Hepatocyte (in vitro differentiated cells): ENCODE data around the gene NUP85. TPM values are rescaled to one million over a fixed set of nuclear protein-coding genes. Genes with fewer than 3 reads are reported as not detected.

Experiments used
- DNase-seq: peaks from one replicate; pipeline ENCODE4 v3.0.0-alpha.2; 2016; ENCODE audit warnings: low spot score
- H2AFZ ChIP-seq: fragments of 200-600 bp; sonication (generic); 2 replicates; pipeline ENCODE4 v1.6.0; 2016; ENCODE audit warnings: antibody characterized with exemption, mild to moderate bottlenecking
- H3K27ac ChIP-seq: fragments of 200-600 bp; sonication (generic); 2 replicates; pipeline ENCODE4 v1.5.1; 2016; ENCODE audit warnings: mild to moderate bottlenecking
- H3K27me3 ChIP-seq: fragments of 200-600 bp; sonication (generic); 2 replicates; pipeline ENCODE4 v1.6.1; 2016
- H3K36me3 ChIP-seq: fragments of 200-600 bp; sonication (generic); replicated peaks from 2 replicates; pipeline ENCODE4 v1.5.1; 2016; ENCODE audit warnings: low read depth; ENCODE audit not compliant: insufficient read depth
- H3K4me1 ChIP-seq: fragments of 200-600 bp; sonication (generic); 2 replicates; pipeline ENCODE4 v1.5.1; 2016; ENCODE audit warnings: mild to moderate bottlenecking, moderate library complexity; ENCODE audit not compliant: insufficient read depth
- H3K4me2 ChIP-seq: fragments of 200-600 bp; sonication (generic); 2 replicates; pipeline ENCODE4 v1.6.0; 2016
- H3K4me3 ChIP-seq: fragments of 200-600 bp; sonication (generic); 2 replicates; pipeline ENCODE4 v1.5.1; 2016; ENCODE audit warnings: mild to moderate bottlenecking
- H3K79me2 ChIP-seq: fragments of 200-600 bp; sonication (generic); 2 replicates; pipeline ENCODE4 v1.6.0; 2017; ENCODE audit warnings: mild to moderate bottlenecking
- H3K9me2 ChIP-seq: fragments of 200-600 bp; sonication (generic); replicated peaks from 2 replicates; pipeline ENCODE4 v1.6.0; 2017; ENCODE audit warnings: mild to moderate bottlenecking; ENCODE audit not compliant: insufficient read depth
- H3K9me3 ChIP-seq: fragments of 200-600 bp; sonication (generic); 2 replicates; pipeline ENCODE4 v1.5.1; 2016; ENCODE audit warnings: low read depth, mild to moderate bottlenecking
- H4K20me1 ChIP-seq: fragments of 200-600 bp; sonication (generic); 2 replicates; pipeline ENCODE4 v1.6.0; 2016; ENCODE audit warnings: mild to moderate bottlenecking; ENCODE audit not compliant: insufficient read depth, poor library complexity, severe bottlenecking
- EZH2 ChIP-seq: fragments of 200-600 bp; sonication (generic); IDR thresholded peaks from 2 replicates; pipeline ENCODE4 v1.6.1; 2016; ENCODE audit warnings: antibody characterized with exemption, mild to moderate bottlenecking, borderline replicate concordance
- EZH2phosphoT487 ChIP-seq: fragments of 200-600 bp; sonication (generic); IDR thresholded peaks from one replicate; pipeline ENCODE4 v1.6.1; 2018; ENCODE audit warnings: antibody characterized with exemption, mild to moderate bottlenecking, low read depth, moderate library complexity; ENCODE audit not compliant: unreplicated experiment, severe bottlenecking
- WGBS: methylation state at CpG from one replicate; pipeline ENCODE4 v1.1.6; 2016; ENCODE audit warnings: low lambda C conversion rate; ENCODE audit errors: missing lambda C conversion rate; 5-methylcytosine and 5-hydroxymethylcytosine counted together
- polyA plus RNA-seq: library from polyadenylated mRNA; unstranded; fragments of >200 nt; fragmentation: Nextera tagmentation; extraction: Ambion mirVana; gene quantifications from 2 replicates; pipeline ENCODE4 v1.2.1, GENCODE V29; 2016
- total RNA-seq: library from RNA; depleted of rRNA; stranded (reverse); fragments of >200 nt; gene quantifications from 2 replicates; pipeline ENCODE4 v1.2.3, GENCODE V29; 2014
- TF ChIP-seq, protein P1 (sequence below): fragments of 200-600 bp; sonication (generic); IDR thresholded peaks from 2 replicates; pipeline ENCODE4 v1.5.1; 2016; ENCODE audit warnings: antibody characterized with exemption, mild to moderate bottlenecking; ENCODE audit not compliant: poor library complexity

Gene NUP85
- total and polyA plus RNA-seq, 2 experiments from 2014 or later: 28.6 to 45.5 TPM

DNA sequence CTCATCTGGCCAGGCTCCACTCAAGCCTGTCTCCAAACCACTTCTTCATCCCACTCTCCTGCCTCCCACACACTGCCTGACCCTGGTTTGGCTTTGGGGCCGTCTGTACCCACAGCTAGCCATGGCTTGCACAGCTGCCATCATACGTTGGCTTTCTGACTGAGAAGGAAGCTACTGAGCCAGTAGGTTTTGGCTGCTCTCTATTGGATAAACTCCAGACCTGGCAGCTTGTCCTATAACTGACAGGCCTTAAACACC, 61.6 kb downstream of the NUP85 start:
- Histone ChIP-seq H4K20me1 (no peaks in the 10 kb centered on the region), H3K27ac (peak overlapping the region; percentile 34), H3K27me3 (no peaks in the 10 kb centered on the region), H3K79me2 (peaks cover 14% of the 10 kb centered on the region), H3K4me3 (no peak overlapping the region), H2AFZ (no peak overlapping the region), H3K9me2 (no peaks in the 10 kb centered on the region), H3K4me1 (peaks cover 7% of the 10 kb centered on the region), H3K36me3 (no peaks in the 10 kb centered on the region), H3K4me2 (no peak overlapping the region), H3K9me3 (no peaks in the 10 kb centered on the region)
- DNase-seq: no peak
- TF ChIP-seq, protein P1, sequence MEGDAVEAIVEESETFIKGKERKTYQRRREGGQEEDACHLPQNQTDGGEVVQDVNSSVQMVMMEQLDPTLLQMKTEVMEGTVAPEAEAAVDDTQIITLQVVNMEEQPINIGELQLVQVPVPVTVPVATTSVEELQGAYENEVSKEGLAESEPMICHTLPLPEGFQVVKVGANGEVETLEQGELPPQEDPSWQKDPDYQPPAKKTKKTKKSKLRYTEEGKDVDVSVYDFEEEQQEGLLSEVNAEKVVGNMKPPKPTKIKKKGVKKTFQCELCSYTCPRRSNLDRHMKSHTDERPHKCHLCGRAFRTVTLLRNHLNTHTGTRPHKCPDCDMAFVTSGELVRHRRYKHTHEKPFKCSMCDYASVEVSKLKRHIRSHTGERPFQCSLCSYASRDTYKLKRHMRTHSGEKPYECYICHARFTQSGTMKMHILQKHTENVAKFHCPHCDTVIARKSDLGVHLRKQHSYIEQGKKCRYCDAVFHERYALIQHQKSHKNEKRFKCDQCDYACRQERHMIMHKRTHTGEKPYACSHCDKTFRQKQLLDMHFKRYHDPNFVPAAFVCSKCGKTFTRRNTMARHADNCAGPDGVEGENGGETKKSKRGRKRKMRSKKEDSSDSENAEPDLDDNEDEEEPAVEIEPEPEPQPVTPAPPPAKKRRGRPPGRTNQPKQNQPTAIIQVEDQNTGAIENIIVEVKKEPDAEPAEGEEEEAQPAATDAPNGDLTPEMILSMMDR: no peak
- TF ChIP-seq EZH2: no peak
- TF ChIP-seq EZH2phosphoT487: no peak
- 93% methylated on average over 2 of the region's 2 CpGs for WGBS

DNA sequence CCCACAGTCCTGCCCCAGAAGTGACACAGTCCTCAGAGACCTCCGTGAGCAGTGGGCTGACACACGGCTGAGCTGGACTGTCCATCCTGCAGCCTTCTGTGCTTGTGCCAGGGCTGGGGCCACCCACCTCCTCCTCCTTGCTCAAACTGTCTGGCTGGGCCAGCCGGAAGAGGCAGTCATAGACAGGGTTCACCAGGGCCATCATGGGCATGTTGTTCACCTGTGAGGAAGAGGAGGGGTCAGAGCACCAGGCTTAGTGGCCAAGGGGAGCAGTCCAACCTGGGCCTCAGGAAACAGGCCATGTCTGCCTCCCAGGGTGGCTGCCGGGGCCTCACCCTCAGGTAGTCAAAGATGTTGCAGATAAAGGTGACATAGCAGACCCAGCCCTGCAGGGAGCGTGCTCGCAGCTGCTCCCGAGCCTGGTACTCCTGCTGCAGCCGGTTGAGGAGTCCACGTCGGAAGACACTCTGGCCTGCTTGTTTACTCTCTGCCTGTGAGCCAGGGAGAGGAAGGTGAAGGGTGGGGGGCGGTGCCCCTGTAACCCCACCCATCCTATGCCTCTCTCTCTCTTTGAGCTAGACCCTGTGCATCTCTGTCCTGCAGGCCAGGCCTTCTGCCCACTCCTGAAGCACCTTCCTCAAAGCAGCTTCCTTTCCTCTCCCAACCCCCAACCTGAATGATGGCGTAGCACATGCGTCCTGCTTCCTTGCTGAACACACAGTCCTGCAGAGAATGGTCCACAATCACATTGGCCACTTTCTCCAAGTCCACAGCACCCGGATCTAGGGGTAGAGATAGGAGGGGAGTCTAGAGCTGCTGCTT, 62.1 kb downstream of the NUP85 start:
- Histone ChIP-seq H3K27ac (peak overlapping the region; percentile 34), H3K27me3 (no peaks in the 10 kb centered on the region), H2AFZ (no peak overlapping the region), H3K79me2 (peaks cover 9% of the 10 kb centered on the region), H3K4me2 (no peak overlapping the region), H3K36me3 (no peaks in the 10 kb centered on the region), H3K9me3 (no peaks in the 10 kb centered on the region), H4K20me1 (no peaks in the 10 kb centered on the region), H3K4me3 (no peak overlapping the region), H3K4me1 (peaks cover 7% of the 10 kb centered on the region), H3K9me2 (no peaks in the 10 kb centered on the region)
- DNase-seq: peak; percentile 77
- TF ChIP-seq, protein P1: peak; percentile 24
- TF ChIP-seq EZH2: no peak
- WGBS: 40% methylated on average over 14 of the region's 14 CpGs

DNA sequence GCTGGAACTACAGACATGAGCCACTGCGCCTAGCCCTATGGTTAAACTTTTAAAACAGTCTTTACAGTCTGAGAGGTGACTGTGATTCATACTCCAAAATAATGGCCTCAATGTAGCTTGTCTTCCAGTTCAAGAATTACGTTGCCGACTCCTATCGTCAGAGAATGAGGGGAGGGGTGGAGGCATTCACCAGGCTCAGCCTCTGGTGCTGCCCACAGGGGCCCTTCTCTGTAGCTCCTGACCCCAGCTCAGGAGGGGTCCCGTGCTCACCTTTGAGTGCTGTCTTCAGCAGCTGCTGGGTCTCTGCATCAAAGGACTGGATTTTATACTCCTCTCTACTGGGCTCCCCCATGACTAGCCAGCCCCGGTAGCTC, 64.4 kb downstream of the NUP85 start:
- Histone ChIP-seq H2AFZ (peak overlapping the region; percentile 100), H3K4me2 (peak overlapping the region; percentile 99), H3K36me3 (no peaks in the 10 kb centered on the region), H3K27me3 (no peaks in the 10 kb centered on the region), H3K4me1 (peaks cover 7% of the 10 kb centered on the region), H3K9me2 (no peaks in the 10 kb centered on the region), H3K9me3 (no peaks in the 10 kb centered on the region), H3K79me2 (no peaks in the 10 kb centered on the region), H3K4me3 (peak overlapping the region; percentile 17), H4K20me1 (no peaks in the 10 kb centered on the region), H3K27ac (peak overlapping the region; percentile 98)
- TF ChIP-seq, protein P1: no peak
- no peak for TF ChIP-seq EZH2phosphoT487
- no peak for TF ChIP-seq EZH2
- WGBS: 32% methylated on average over 6 of the region's 6 CpGs
- DNase-seq: no peak
